Measurements from ENCODE around the gene NKAIN2.
"Not testable (repeated sequence)": the region's sequence is repeated elsewhere in the genome, so short reads cannot be mapped to it uniquely, and the experiment has no call there.

The NKAIN2 gene

DNA sequence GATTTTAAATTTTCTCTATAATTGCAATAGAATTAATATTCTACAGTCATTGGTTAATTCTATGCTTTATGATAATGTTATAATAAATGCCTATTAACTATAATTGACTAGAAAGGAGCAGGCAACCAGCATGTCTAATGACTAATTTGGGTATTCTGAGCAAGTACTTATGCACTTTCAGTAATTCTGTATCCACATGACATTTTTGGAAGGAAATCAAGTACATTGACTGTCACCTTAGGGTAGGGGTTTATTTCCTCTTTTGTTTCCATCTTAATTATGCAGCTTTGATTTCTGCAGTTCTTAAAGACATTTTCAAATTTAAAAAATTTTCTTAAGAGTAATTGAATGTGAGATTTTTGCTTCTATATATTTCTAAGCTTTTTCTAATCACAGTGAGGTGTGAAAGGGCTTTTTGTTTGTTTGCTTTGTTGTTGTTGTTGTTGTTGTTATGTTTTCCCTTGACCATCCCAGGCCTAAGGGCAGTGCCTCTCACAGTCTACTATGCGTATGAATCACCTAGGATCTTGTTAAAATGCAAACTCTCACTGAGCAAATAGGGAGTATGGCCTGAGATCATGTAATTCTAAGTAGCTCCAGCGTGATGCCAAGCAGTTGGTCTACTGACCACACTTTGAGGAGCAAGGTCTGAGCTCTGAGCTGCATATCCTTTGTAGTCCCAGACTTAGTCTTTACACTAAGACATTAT lies 691.4 kb downstream of the NKAIN2 start:
- no peak for DNase-seq (ENCODE audit: low read depth in 2 of 2)

DNA sequence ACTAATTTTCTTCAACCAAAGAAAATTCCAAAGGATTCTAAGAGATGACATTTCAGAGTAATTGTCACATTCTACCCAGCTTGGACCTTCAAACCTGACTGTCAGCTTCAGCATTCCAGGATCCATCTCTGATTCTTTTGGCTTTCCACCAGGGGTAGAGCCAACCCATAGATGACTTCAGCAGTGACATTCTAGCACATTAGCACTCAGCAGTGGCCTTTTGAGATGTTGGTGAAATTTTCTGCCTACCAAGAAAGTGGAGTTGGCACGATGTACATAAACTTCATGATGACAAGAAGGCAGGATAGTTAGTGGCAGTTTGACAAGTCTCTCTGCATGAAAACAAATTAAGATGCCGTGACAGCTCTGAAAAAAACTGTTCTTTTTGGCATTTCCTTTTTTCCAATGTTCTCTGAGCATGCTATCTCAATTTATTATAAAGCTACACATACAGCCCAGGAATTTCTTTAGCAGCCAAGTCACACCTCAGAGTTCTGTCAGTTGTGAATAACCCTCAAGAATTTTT lies 692.1 kb downstream of the NKAIN2 start:
- no peak for DNase-seq (ENCODE audit: low read depth in 2 of 2)

- DNase-seq (ENCODE audit: low read depth in 2 of 2) = no peak
These were observed 692.7 kb downstream of the NKAIN2 start for GRCh38 chr6:124496334-124496733.

DNA sequence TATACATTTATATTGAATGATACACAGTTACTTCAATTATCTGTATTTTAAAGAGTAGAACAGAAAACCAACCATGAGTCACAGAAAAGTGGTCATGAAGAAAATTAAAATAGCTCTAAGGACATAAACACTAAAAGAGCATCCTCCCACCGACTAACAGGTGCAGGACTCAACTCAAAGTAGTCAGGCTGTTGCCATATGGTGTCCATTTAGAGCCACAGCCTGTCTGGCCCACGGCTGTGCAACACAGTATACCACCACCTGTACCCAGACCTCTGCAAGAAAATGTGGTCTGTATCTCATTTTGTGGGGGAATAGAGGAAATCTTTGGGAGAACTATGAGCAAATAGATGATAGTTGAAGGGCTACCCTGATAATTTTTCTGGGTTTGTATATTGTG lies 708.8 kb downstream of the NKAIN2 start:
- no peak for DNase-seq (ENCODE audit: low read depth in 2 of 2)

DNA sequence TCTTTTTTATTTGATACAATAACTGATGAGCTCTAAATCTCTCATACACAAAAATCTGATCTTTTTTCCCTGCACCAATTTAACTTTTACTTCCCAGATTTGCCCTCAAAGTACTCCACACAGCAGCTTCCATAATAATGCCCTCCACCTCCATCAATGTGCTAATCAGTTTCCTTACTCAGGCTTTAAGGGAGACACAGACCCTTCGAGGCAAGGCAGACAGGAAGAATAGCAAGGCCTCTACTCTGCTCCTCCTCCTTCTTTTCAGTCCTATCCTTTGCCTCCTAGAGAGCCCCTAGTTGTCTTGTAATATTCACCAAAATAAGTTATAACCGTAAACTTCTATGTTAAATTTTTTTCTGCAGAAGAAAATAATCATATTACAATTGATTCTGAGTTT lies 713.7 kb downstream of the NKAIN2 start:
- no peak for DNase-seq (ENCODE audit: low read depth in 2 of 2)

DNA sequence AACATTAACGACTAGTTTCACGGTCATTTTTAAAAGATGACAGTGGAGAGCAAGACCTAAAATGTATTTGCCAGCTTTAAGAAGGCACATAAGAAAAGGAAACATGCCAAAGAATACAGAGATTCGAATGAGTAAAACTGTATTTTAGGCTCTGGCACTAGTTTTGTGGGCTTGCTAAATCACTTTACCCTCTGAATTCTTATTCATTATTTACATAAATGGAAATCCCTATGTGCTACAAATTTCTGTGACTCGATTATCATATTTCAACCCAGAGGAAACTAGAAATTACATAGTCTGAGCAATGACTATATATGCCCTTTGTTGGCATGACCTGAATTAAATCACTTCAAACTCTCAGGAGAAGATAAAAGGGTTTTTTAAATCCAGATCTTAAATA lies 716.8 kb downstream of the NKAIN2 start:
- DNase-seq (ENCODE audit: low read depth in 2 of 2) = no peak

DNA sequence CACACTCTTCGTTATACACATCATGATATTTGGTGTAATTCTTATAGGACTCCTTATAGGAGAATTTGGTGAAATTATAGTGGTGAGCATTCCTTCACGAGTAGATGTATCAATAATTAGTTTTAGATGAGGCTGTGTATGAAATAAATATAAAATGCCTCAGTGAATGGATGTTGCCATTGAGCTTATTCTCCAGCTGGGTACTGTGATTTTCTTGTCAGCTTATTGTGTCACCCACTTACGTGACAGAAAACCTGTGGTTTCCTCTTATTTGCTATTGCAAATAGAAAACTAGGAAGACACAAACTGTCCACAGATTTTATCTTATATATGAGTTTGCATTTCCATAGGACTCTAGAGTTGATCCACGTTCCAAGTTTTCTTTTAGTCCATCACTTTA lies 718.7 kb downstream of the NKAIN2 start:
- no peak for DNase-seq (ENCODE audit: low read depth in 2 of 2)

DNA sequence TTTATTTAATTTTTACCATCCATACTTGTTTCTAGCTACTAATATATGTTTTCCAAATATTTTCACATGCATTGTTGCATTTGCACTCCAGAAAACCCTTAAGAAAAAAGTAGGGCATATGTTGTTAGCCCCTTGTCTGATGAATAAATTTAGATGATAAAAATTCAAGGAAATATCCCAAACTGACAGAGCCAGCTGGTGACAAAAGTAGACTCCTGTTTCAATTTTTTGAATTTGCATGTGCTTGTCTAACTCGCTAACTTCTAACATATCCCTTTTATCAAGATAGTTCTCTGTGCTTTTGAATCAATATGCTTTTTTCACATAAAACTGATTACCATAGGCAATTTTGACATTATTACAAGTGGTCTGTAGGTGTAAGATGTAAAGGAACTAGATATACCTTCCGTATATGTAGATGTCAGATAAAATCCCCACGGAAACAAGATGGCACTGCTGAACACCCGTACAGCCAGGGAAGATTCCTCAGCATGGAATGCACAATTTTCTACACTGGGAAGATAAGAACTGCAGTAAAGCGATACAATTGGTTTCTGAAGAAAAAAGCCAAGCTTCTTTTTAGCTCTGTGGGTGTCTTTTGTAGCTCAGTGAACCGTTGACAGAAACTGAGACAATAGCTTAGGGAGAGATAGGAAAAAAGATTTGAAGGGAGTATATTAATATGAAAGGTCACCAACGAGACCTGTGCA lies 721.0 kb downstream of the NKAIN2 start:
- no peak for DNase-seq (ENCODE audit: low read depth in 2 of 2)

- DNase-seq (ENCODE audit: low read depth in 2 of 2) = no peak
These were observed 727.3 kb downstream of the NKAIN2 start for GRCh38 chr6:124530926-124531325.

DNA sequence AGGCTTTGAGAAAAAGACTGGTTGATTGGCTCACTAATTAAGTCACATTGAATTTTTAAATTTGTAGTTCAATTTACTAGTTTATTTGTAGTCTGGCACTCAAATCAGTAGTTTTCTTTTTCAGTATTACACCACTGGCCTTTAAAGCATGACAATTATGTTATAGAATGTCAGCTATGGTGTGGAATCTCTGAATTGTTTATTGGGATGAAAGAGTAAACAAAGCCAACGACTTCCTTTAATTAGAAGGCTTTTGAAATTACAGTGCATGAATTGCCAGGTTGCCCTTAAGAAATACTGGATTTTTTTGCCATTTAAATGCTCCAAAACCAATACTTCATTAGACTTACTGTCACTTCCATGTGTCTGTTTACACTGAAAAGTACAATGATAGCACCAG lies 731.6 kb downstream of the NKAIN2 start:
- DNase-seq (ENCODE audit: low read depth in 2 of 2) = no peak

- no peak for DNase-seq (ENCODE audit: low read depth in 2 of 2)
These were observed 732.1 kb downstream of the NKAIN2 start for GRCh38 chr6:124535746-124536145.

GRCh38 chr6:124536157-124536841 lies 732.6 kb downstream of the NKAIN2 start:
- DNase-seq (ENCODE audit: low read depth in 2 of 2) = no peak

GRCh38 chr6:124536842-124537191 lies 733.2 kb downstream of the NKAIN2 start:
- DNase-seq (ENCODE audit: low read depth in 2 of 2) = no peak

- no peak for DNase-seq (ENCODE audit: low read depth in 2 of 2)
These were observed 735.4 kb downstream of the NKAIN2 start for GRCh38 chr6:124539096-124539495.

DNA sequence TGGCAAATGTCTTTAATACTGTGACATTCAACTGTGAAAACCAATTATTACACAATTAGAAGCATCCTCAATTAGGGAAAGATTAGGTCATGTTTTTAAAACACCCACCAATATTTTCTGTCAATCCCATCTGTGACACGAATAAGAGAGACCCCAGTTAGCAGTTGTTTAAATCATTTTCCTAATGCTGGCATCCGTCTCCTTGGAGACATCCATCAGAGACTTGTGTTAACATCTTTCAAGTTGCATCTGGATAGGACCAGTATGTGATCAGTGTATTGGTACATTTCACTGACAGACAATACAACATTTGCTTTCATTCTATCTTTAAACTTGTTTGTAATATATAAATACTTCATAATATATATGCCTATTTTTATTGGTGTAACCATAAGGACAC lies 737.9 kb downstream of the NKAIN2 start:
- DNase-seq (ENCODE audit: low read depth in 2 of 2) = no peak

DNA sequence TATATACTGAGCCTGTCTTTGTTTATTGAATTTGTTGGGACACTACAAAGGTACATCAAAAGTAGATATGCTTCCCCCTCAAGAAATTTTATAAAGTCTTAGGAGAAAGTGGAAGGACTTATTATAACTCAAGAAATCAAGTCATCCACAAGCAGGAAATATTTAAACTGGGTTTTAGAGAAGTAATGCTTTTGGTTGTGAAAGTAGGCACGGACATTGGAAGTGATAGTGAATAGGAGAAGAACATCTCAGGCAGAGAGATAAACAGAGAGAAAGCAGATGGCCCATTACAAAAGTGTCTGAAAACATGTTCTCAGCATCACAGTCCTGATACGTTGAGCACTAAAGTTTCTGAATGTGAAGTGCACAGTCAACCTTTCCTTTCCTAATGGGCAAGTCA lies 742.9 kb downstream of the NKAIN2 start:
- no peak for DNase-seq (ENCODE audit: low read depth in 2 of 2)

GRCh38 chr6:124551711-124552233 lies 748.1 kb downstream of the NKAIN2 start:
- no peak for DNase-seq (ENCODE audit: low read depth in 2 of 2)

- DNase-seq (ENCODE audit: low read depth in 2 of 2) = no peak
These were observed 754.2 kb downstream of the NKAIN2 start for GRCh38 chr6:124557873-124558272.

GRCh38 chr6:124560078-124560477 lies 756.4 kb downstream of the NKAIN2 start:
- DNase-seq (ENCODE audit: low read depth in 2 of 2) = not testable (repeated sequence)

GRCh38 chr6:124560873-124561567 lies 757.4 kb downstream of the NKAIN2 start:
- no peak for DNase-seq (ENCODE audit: low read depth in 2 of 2)

DNA sequence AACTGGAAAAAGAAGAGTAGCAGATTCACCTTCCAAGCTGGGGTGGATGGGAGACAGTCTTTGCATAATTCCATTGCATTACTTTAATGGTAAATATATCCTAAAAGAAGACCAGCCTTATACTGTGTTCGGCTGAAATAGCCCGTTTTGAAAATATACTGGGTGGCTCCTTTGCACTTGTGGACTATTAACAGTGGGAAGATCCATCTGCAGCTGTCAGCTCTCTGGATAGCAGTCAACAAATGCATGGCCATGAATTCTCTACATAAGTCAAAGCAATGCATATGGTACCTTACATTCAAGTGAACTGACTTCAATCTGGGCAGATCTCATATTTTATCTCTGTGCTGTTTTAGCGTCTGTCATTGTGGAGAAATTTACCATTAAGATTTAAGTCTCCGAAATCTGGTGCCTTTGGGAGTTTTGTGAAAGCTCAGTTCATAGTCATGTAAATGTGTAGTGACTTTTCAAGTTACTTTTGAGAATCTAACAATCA lies 758.0 kb downstream of the NKAIN2 start:
- no peak for DNase-seq (ENCODE audit: low read depth in 2 of 2)

DNA sequence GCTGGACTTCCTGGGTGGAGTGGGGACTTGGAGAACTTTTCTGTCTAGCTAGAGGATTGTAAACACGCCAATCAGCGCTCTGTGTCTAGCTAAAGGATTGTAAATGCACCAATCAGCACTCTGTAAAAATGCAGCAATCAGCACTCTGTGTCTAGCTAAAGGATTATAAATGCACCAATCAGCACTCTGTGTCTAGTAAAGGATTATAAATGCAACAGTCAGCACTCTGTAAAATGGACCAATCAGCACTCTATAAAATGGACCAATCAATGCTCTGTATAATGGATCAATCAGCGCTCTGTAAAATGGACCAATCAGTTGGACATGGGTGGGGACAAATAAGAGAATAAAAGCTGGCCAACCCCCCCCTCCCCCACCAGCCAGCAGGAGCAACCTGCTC lies 760.5 kb downstream of the NKAIN2 start:
- DNase-seq (ENCODE audit: low read depth in 2 of 2) = not testable (repeated sequence)
